Peyer's patch (tissue), 4 donors: ENCODE results near the gene RNF208.

ENCODE experiments used
- CTCF ChIP-seq, 6 experiments: fragments of 450-650 bp in 4 of 6; fragments of 200-600 bp in 2 of 6; sonication (generic) in 1 of 6; IDR thresholded peaks; one replicate each; pipeline ENCODE4 v1.5.1; 2017 to 2019; ENCODE audit warnings: antibody characterized with exemption in 6 of 6, mild to moderate bottlenecking in 3 of 6, moderate library complexity in 1 of 6
- POLR2A ChIP-seq, 2 donors: fragments of 450-650 bp; IDR thresholded peaks; one replicate each; pipeline ENCODE4 v1.5.1; 2017; ENCODE audit warnings: antibody characterized with exemption in 2 of 2, mild to moderate bottlenecking in 2 of 2, moderate library complexity in 2 of 2

GRCh38 chr9:137192448-137192780 is 29.6 kb downstream of the RNF208 start:
- TF ChIP-seq CTCF (IDR thresholded peaks at IDR 0.05) (no peak), POLR2A (IDR thresholded peaks at IDR 0.05) (no peak)
